AG09319 (cell line): ENCODE measurements around the gene CDK17.
"Not testable (repeated sequence)": the region's sequence is repeated elsewhere in the genome, so short reads cannot be mapped to it uniquely, and the experiment has no call there.

Experiments used
- DNase-seq: peaks from one replicate; pipeline ENCODE4 v3.0.0-alpha.2; 2010; ENCODE audit warnings: low read depth; ENCODE audit errors: extremely low read depth
- CTCF ChIP-seq: IDR thresholded peaks from 2 replicates; pipeline ENCODE4 v1.5.1; 2011; ENCODE audit warnings: low read depth, mild to moderate bottlenecking, inconsistent platforms, low read length, moderate library complexity

CDK17 gene

GRCh38 chr12:96397756-96398423 is 2.3 kb downstream of the CDK17 start:
- DNase-seq, result no peak
- TF ChIP-seq CTCF, result no peak

GRCh38 chr12:96396914-96397313 is 3.3 kb downstream of the CDK17 start:
- DNase-seq, result no peak
- no peak for TF ChIP-seq CTCF

- no peak for TF ChIP-seq CTCF
- DNase-seq, result no peak
Observed at GRCh38 chr12:96396209-96396608, 4.0 kb downstream of the CDK17 start.

- TF ChIP-seq CTCF, result no peak
- no peak for DNase-seq
Observed at GRCh38 chr12:96395236-96395635, 5.0 kb downstream of the CDK17 start.

GRCh38 chr12:96393229-96393628 is 7.0 kb downstream of the CDK17 start:
- DNase-seq, result not testable (repeated sequence)

GRCh38 chr12:96392397-96392796 is 7.8 kb downstream of the CDK17 start:
- no peak for DNase-seq
- no peak for TF ChIP-seq CTCF

- no peak for TF ChIP-seq CTCF
- DNase-seq, result no peak
Observed at GRCh38 chr12:96387981-96388380, 12.3 kb downstream of the CDK17 start.

- no peak for TF ChIP-seq CTCF
- no peak for DNase-seq
Observed at GRCh38 chr12:96386794-96387193, 13.4 kb downstream of the CDK17 start.
